Measurements from ENCODE around the gene PHC2. TPM values are rescaled to one million over a fixed set of nuclear protein-coding genes. Genes with fewer than 3 reads are reported as not detected.

PHC2 gene
- total RNA-seq, 1 donor from 2014 or later: 121 TPM

DNA sequence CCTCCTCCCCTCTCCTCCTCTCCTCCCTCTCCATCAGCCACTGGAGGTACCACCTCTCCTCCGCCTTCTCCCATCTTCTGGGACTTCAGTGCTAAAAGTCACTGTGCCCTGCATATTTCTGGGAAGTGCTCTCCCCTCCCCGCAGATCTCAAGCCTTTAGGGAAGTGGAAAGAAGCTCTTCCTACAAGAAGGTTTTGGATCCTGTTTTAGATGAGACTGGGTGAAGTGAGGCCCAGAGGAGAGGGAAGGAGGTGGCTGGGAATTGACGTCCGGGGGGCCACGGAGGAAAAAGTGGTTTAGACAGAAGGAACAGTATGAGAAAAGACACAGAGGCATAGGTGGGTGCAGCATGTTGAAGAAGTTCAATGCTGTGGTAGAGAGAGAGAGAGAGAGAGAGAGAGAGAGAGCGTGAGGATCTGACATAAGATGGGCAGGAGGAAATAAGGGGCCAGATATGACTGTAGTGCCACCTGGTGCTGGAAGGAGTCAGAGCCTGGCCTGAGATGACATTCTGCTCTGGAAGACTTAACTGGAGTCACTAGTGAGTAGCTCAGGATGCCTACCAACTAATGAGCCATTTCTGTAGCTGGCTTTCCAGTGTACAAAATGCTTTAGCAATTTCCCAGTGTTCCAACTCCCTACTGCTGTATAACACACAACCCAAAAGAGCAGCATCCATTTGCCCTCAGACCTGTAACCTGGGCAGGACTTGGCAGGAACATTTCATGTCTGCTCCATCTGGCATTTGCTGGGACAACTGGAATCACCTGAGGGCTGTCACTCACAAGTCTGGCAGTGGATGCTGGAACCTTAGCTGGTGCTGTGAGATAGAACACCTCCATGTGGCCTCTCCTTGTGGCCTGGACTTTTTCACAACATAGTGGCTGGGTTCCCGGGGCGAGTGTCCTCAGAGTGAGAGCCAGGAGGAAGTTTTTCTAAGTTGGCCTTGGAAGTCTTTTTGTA is 24.9 kb upstream of the PHC2 start:
- DNase-seq (ENCODE audit: low spot score): peak; percentile 71

DNA sequence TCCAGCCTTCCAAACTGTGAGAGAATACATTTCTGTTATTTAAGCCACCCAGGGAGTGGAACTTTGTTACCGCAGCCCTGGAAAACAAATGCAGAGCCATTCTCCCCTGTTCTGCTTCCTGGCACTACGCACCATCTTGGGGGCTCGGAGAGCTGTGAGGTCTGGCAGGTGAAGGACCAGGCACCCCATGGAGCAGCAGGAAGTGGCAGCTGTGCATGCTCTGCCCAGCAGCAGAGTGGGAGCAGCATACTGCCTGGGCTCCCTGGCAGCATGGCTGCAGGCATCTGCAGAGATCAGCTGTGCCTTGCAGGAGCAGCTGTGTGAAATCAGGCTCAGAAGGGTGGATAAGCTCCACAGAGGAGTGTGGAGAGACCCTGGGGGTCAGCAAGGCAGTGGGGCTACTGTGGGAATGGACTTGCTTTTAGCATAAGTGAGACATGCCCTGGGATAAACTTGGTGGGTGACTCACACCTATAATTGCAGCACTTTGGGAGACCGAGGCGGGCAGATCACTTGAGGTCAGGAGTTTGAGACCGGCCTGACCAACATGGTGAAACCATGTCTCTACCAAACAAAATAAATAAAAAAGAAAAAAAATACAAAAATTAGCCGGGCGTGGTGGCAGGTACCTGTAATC is 23.9 kb upstream of the PHC2 start:
- no peak for DNase-seq (ENCODE audit: low spot score)

DNA sequence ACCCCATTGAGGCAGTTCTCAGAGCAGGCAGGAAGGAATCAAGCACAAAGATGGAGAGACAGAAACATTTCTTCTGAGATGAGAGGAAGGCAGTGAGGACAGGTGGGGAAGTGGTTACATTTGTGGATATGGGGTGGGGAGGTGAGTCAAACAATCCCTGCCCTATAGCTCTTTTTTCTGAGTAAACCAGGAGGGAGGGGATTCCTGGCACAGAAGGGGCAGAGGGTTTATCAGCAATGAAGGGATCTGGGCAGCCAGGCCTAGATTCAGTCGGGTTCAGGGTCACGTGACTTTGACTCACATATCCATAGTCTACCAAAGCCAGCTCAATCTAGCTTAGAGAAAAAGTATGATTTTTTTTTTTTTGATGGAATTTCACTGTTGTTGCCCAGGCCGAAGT is 15.7 kb upstream of the PHC2 start:
- no peak for DNase-seq (ENCODE audit: low spot score)

DNA sequence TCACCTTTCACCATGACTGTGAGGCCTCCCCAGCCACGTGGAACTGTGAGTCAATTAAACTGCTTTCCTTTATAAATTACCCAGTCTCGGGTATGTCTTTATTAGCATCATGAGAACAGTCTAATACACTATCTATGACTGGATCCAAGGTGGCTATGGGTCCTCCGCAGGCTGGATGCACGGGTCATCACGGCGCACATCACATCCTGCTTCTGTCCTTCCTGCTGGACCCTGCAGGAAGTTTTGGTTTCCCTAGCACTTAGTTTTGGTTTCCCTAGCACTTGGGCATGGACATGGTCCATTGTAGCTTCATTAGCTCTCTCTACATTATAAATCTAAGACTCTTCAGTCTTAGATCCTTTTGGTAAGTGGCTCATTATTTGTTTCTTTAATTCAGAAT is 14.2 kb upstream of the PHC2 start:
- no peak for DNase-seq (ENCODE audit: low spot score)

DNA sequence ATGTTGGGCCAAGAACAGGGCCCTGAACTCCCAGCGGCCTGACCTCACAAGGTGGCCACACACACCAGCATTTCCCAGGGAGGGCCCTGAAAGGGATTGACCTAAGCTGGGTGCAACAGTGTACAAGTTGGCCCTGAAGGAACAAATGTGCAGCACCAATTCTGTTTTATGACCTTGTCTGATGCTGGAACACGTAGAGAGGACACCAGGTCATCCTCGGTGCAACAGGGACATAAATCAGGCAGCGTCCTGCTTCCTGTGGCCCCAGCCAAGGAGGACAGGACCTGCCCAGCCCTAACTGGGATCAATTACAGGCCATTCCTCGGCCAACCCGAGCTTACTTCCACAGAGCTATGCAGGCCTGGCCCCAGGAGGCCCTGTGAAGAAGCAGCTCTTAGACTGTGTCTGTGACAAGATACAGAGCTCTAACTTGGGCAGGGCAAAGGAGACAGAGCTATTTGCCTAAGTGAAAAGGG is 12.8 kb upstream of the PHC2 start:
- DNase-seq (ENCODE audit: low spot score): no peak

DNA sequence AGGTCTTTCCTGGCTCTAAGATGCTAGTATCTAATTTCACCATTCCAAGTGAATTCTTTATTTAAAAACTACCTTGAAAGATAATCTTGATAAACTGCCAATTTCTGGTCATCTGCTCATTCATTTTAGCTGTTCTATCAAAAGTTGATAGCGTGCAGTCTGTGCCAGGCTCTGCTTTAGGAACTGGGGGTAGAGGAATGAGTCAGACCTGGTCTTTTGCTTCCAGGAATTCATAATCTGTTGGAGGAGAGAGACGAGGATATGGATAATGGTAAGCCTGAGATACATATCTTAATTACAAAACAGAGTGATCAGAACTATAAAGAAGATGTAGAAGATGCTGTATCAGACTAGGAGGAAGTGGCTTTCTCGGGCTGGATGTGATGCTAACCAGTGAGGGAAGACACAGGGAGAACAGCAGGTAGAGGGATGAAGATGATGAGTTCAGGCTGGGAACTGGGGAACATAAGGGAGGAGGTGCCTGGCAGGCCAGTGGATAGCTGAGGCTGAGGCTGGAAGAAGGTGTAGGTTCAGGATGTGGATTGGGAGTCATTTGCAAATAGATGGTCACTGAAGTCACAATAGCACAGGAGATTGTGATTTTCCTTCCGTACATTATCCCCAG is 12.3 kb upstream of the PHC2 start:
- no peak for DNase-seq (ENCODE audit: low spot score)

DNA sequence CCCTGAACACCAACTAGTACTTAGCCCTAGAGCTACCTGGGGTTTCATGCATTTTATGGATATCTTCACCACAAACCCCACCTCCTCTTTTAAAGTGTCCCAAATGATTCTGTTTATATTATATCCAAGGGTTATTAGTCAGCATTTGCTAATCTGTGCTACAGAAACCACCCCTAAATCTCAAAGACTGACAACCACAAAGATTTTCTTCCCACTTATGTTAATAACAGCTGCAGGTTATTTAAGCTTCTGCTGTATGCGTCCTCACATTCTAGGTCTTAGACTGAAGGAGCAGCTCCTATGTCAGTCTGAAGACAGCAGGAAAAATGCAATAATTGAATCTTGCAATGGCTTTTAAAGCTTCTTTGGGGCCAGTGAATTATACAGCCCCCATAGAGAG is 11.2 kb upstream of the PHC2 start:
- no peak for DNase-seq (ENCODE audit: low spot score)

DNA sequence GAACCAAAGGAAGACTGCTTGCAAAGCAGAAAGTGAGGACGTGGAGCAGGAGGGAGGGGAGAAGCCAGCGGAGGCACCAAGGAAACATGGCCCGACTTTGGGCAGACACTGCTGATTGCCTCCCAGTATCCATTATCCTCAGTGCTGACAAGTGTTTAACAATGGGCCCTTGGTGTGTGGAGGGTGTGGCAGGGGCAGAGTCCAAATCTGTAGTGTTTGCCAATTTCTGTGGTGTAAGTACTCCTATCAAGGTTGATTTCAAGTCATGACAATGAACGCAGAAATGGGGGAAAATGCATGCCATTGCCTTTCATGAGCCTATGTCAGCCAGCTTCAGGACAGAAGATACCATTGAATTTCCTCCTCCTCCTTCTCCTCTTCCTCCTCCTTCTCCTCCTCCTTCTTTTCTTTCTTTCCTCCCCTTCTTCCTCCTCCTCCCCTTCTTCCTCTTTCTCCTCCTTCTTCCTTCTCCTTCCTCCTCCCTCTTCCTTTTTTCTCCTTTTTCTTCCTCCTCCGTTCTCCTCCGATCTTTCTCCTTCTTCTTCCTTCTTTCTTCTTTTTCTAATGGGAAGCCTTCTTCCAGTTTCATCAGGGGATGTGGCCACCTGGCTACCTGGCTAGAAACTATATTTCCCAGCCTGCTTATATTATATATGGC is 10.3 kb upstream of the PHC2 start:
- DNase-seq (ENCODE audit: low spot score): no peak

DNA sequence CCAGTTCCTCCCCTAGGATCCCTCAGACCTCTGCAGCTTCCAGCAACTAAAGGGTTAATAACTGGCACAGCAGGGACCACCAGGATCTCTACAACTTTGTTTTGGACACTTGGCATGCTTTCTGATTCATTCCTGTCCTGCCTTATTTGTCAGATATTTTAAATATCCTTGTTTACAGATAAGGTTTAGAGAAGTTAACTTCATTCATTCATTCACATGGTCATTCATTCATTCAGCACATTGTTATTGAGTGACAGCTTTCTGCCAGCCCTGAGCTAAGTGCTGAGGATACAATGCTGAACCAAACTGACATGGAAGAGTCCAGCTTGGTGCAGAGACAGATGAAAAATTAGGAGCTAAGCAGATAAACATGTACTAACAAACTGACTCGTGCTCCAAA is 8.8 kb upstream of the PHC2 start:
- no peak for DNase-seq (ENCODE audit: low spot score)

DNA sequence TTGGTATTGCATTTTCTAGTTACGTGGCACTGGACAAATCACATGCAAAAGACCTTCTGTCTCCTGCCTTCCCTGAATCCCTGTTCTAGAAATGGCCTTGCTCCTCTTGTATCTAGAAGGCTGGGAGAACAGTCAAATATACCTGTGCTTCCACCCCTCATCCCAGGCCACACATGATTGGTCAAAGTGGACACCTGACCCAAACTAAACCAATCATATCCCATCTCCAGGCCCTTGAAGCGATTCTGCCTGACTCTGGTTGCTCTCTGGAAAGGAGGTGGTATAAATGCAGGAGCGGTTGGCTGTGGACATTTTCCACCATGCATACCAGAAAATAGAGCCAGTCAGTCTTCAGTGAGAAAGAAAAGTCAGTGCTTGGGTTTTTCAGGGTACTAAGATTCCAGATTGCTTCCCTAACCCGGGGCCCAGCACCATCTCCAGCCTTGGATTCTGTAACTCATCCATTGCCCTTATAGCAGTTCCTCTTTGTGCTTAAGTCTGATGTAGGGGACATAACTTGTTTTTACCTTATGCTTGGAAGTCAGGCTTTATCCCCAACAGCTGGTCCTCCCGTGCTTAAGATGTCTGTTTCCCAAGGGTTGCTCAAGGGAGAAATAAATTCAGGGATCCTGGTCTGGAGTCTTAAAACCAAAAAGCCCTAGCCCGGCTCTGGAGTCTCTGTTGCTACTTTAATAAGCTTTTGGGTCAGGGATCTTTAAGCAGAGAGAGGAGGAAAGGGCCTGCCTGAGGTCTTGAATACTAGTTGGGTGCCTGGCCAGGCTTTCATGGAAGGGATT is 7.7 kb upstream of the PHC2 start:
- DNase-seq (ENCODE audit: low spot score): no peak

DNA sequence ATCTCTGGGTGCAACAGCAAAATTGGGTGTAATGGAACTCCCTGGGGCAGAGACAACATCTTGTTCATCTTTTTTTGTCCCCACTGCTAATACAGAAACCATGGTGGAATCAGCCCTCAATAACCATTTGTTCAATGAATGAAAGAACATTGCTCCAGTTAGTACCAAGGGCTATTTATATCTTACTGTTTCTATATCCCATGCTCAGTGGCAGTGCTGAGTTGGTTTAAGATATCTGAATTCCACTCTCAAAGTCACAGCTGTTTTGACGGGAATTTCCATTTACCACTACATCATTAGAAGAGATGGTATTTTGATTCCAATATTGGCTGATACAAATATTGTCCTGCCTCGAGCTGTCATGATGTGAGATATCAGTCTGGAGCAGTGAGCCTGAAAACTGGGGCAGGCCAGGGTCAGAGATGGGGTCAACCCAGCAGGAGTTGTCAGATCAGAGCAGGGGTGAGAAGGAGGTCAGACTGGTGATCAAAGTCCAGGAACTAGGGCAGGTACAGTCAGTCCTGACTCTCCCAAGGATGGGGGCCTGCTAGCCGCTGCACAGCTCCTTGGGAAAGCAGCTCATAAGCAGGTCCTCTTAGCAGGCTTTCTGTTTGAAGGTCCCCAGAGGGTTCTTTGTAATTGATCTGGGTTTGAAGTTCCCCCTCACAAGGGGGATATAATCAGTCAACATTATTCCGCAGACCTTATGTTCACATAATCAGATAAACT is 5.8 kb upstream of the PHC2 start:
- no peak for DNase-seq (ENCODE audit: low spot score)

DNA sequence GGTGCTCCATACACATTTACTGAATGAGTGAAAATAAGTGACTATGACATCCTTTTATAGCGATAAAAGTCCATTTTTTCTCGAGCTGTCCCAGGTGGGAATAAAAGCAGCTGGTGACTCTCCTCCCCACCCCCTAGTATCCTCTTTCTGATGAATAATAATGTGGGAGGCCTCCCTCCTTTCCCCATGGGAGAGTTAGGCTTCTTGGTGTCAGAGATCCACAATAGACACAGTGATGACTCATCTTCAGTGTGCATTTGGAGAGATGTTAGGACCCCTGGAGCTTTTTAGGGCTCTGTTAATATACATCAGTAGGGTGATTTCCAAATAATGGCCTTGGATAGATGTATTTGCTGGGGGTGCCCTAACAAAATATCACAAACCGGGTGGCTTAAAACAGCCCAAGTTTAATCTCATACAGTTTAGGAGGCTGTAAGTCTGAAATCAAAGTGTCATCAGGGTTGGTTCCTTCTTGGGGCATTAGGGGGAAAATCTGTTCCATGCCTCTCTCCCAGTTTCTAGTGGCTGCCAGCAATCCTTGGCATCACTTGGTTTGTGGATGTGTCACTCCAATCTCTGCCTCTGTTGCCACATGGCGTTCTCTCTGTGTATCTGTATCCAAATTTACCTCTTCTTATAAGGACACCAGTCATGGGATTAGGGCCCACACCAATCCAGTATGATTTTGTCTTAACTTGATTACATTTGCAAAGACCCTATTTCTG is 4.4 kb upstream of the PHC2 start:
- DNase-seq (ENCODE audit: low spot score): no peak

DNA sequence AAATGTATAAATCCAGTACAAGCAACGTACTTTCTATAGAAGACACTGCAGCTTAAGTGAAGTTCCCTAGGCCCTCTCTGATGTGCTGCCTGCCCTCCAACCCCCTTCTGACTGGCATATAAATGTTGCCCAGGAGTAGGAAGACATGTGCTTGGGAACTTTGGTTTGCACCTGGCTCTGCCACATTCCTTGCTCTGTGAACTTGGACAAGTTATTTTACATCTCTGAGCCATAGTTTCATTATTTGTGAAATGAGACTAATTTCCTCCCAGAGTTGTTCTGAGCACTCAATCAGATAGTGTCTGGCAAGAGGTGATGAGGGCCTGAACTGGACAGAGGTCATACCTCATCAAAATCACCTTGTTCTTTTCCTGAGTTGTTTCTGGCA is 3.5 kb upstream of the PHC2 start:
- DNase-seq (ENCODE audit: low spot score): no peak

DNA sequence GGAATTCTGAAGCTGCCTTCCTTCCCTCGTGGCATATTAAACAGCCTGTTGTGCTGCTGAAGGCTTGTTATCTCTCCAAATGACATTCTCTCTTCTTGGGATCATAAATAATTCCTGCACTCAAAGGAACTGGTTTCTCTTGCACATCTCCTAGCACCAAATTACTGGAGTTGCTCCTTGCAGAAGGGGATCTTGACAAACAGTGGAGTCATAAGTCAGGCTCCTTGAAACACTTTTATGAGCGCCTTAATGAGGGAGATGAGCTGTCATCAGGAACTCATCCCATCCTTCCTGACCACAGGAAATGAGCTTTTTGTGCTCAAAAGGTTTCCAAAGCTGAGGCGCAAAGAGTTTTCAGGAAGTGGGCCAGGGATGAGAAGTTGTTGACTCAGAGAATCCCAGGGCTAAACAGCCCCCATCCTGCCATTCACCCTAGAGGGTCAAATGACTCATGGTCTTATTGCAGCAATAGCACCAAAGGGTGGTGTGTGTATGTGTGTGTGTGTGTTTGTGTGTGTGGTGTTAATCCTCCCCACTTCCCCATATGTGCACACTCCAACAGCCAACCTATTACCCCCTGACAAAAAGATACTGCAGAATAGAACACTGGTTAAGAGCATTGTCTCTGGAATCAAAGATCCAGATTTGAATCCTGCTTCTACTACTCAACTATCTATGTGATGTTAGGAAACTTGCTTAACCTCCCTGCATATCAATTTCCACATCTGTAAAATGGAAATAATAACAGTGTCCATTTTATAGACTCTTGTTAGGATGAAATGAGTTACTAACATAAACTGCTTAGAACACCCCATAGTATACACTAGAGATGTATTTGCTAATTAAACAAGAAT is 2.8 kb upstream of the PHC2 start:
- DNase-seq (ENCODE audit: low spot score): peak; percentile 60

DNA sequence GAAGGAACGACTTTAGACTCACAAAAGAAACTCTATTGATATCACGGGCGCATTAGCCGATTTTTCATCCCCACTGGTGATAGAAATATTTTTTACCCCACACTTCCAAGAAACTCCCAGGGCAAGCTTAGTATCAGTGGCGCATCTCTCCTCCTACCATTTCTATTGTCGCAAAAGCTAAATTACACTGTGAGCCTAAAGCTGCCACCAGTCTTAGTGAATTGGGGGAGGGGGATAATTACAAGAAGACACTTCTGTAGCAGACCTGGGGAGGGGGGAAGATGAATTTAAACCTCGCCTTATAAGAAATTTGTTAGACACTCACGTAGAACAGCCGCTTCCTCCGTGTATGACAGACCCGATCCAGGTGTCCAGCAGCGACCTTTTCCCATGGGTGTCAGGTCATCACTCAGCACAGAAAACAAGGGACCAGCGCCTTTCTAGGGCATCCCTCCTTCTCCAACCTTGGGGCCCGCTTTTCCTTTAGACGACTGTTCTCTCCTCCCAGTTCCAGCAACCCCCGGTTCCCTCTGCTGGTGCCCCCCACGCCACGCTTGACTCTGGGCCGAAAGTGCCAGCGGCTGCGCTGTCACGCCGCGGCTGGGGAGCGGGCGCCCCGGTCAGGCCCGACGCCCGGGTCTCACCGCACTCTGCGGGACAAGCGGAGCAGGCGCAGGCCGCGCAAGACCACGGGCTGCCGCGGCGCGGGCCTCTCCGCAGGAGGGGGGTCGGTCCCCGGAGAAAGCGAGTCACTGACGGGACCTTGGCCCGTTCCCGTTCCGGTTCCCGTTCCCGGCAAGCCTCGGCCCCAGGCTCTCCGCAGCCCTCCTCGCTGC is 821 bp downstream of the PHC2 start:
- no peak for DNase-seq (ENCODE audit: low spot score)

DNA sequence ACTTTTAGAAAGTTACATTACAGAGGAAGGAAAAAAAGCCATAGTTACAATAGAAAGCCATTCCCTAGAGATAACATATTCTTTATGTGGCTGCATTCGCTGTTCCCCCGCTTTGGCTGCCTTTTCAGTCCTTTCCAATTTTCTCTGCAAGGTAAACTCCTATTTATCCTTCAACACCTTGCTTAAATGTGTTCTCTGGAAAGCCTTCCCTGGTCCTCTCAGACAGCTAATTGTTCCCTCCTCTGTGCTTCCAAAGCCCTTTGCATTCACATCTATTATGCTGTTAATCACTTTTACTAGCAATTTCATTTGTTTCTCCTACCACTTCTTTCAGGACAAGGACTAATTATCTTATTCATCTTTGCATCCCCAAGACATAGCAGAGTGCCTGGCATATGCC is 1.6 kb downstream of the PHC2 start:
- no peak for DNase-seq (ENCODE audit: low spot score)

DNA sequence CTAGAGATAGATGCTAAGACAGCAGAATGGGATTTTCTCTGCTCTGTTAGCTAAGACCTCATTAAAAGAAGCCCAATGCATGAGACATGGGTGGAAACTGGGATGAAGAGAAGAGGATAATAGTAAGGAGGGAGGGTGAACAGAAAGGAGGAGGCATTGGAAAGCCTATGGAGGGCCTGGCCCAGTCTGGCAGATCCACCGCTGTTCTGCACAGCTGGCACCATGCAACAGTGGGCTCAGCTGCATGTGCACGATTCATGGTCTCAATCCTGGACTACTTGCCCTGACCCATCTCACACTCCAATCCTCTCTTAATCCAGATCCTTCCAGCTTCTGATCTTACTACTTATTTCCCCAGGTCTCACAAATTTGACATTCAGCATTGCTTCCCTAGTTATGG is 2.2 kb downstream of the PHC2 start:
- DNase-seq (ENCODE audit: low spot score): no peak

DNA sequence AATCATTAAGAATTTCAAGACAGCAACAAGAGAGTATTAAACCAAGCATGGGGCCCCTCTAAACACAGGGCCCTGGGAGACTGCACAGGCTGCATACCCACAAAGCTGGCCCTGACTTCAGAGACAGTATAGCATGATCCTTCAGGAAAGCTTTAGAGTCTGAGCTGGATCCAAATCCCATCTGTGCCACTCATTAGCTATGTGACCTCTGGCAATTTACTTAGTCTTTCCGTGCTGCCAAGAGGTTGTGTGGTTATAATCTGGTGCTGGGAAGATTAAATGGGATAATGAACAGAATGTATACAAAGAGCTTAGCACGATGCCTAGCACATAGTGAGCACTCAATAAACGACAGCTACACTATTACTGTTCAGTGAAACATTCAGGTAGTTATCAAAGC is 4.0 kb downstream of the PHC2 start:
- DNase-seq (ENCODE audit: low spot score): no peak

All from mucosa of gallbladder (tissue), 1 donor.